ENCODE measurements around the gene SMAD6. TPM values are rescaled to one million over a fixed set of nuclear protein-coding genes. Genes with fewer than 3 reads are reported as not detected.
A peak's percentile ranks its signal among the peaks of the same experiment; 100 is the strongest.

SMAD6 gene
- total RNA-seq, 1 donor = 31.8 TPM

GRCh38 chr15:66722757-66723540, 20.9 kb downstream of the SMAD6 start:
- H3K27me3 ChIP-seq (ENCODE audit: insufficient read depth, low read length) = no peaks in the 10 kb centered on the region
- DNase-seq (ENCODE audit: insufficient read length, low spot score, missing footprints) = no peak
- TF ChIP-seq, protein P1, sequence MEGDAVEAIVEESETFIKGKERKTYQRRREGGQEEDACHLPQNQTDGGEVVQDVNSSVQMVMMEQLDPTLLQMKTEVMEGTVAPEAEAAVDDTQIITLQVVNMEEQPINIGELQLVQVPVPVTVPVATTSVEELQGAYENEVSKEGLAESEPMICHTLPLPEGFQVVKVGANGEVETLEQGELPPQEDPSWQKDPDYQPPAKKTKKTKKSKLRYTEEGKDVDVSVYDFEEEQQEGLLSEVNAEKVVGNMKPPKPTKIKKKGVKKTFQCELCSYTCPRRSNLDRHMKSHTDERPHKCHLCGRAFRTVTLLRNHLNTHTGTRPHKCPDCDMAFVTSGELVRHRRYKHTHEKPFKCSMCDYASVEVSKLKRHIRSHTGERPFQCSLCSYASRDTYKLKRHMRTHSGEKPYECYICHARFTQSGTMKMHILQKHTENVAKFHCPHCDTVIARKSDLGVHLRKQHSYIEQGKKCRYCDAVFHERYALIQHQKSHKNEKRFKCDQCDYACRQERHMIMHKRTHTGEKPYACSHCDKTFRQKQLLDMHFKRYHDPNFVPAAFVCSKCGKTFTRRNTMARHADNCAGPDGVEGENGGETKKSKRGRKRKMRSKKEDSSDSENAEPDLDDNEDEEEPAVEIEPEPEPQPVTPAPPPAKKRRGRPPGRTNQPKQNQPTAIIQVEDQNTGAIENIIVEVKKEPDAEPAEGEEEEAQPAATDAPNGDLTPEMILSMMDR (IDR thresholded peaks at IDR 0.05; ENCODE audit: extremely low read depth, low read depth, low read length) = no peak
- H3K4me2 ChIP-seq (ENCODE audit: insufficient read depth, low read length) = no peak overlapping the region
- H3K9me3 ChIP-seq (ENCODE audit: low read depth, low read length) = no peaks in the 10 kb centered on the region
- H3K36me3 ChIP-seq (ENCODE audit: insufficient read depth, low read length) = peaks cover 39% of the 10 kb centered on the region
- H3K79me2 ChIP-seq (ENCODE audit: insufficient read depth, low read length) = peaks cover 92% of the 10 kb centered on the region
- H3K27ac ChIP-seq (ENCODE audit: low read depth, low read length) = peak overlapping the region; percentile 0
- H2AFZ ChIP-seq (ENCODE audit: low read length) = no peak overlapping the region
- peaks cover 49% of the 10 kb centered on the region for H3K4me1 ChIP-seq (ENCODE audit: insufficient read depth, low read length)
- no peak overlapping the region for H3K4me3 ChIP-seq (ENCODE audit: insufficient read depth, low read length)
- peaks cover 50% of the 10 kb centered on the region for H4K20me1 ChIP-seq (ENCODE audit: insufficient read depth, low read length)

GRCh38 chr15:66723826-66724731, 22.0 kb downstream of the SMAD6 start:
- peaks cover 45% of the 10 kb centered on the region for H3K4me1 ChIP-seq (ENCODE audit: insufficient read depth, low read length)

GRCh38 chr15:66724732-66725463, 22.9 kb downstream of the SMAD6 start:
- H3K36me3 ChIP-seq (ENCODE audit: insufficient read depth, low read length) = peaks cover 28% of the 10 kb centered on the region
- peaks cover 45% of the 10 kb centered on the region for H3K4me1 ChIP-seq (ENCODE audit: insufficient read depth, low read length)
- H3K4me3 ChIP-seq (ENCODE audit: insufficient read depth, low read length) = no peak overlapping the region
- no peak overlapping the region for H3K27ac ChIP-seq (ENCODE audit: low read depth, low read length)
- H3K9me3 ChIP-seq (ENCODE audit: low read depth, low read length) = no peaks in the 10 kb centered on the region
- peak; percentile 71 for DNase-seq (ENCODE audit: insufficient read length, low spot score, missing footprints)
- H2AFZ ChIP-seq (ENCODE audit: low read length) = no peak overlapping the region
- H3K27me3 ChIP-seq (ENCODE audit: insufficient read depth, low read length) = no peaks in the 10 kb centered on the region
- no peak overlapping the region for H3K4me2 ChIP-seq (ENCODE audit: insufficient read depth, low read length)
- H3K79me2 ChIP-seq (ENCODE audit: insufficient read depth, low read length) = peaks cover 91% of the 10 kb centered on the region
- H4K20me1 ChIP-seq (ENCODE audit: insufficient read depth, low read length) = peaks cover 46% of the 10 kb centered on the region
- TF ChIP-seq, protein P1 (IDR thresholded peaks at IDR 0.05; ENCODE audit: extremely low read depth, low read depth, low read length) = no peak

More at GRCh38 chr15:66723826-66724731, 22.0 kb downstream of the SMAD6 start:
- H3K27ac ChIP-seq (ENCODE audit: low read depth, low read length) = no peak overlapping the region
- H3K36me3 ChIP-seq (ENCODE audit: insufficient read depth, low read length) = peaks cover 28% of the 10 kb centered on the region
- peaks cover 91% of the 10 kb centered on the region for H3K79me2 ChIP-seq (ENCODE audit: insufficient read depth, low read length)
- TF ChIP-seq, protein P1 (IDR thresholded peaks at IDR 0.05; ENCODE audit: extremely low read depth, low read depth, low read length) = no peak
- no peaks in the 10 kb centered on the region for H3K27me3 ChIP-seq (ENCODE audit: insufficient read depth, low read length)
- no peaks in the 10 kb centered on the region for H3K9me3 ChIP-seq (ENCODE audit: low read depth, low read length)
- H4K20me1 ChIP-seq (ENCODE audit: insufficient read depth, low read length) = peaks cover 45% of the 10 kb centered on the region
- no peak overlapping the region for H3K4me3 ChIP-seq (ENCODE audit: insufficient read depth, low read length)
- H2AFZ ChIP-seq (ENCODE audit: low read length) = no peak overlapping the region
- H3K4me2 ChIP-seq (ENCODE audit: insufficient read depth, low read length) = no peak overlapping the region
- no peak for DNase-seq (ENCODE audit: insufficient read length, low spot score, missing footprints)

Measured in osteoblast (primary cell).